Measurements from ENCODE around the gene ARID4B. TPM values are rescaled to one million over a fixed set of nuclear protein-coding genes. Genes with fewer than 3 reads are reported as not detected.

ARID4B gene
- total RNA-seq, 4 donors from 2014 or later: 15.2 to 99.7 (median 30.8) TPM

DNA sequence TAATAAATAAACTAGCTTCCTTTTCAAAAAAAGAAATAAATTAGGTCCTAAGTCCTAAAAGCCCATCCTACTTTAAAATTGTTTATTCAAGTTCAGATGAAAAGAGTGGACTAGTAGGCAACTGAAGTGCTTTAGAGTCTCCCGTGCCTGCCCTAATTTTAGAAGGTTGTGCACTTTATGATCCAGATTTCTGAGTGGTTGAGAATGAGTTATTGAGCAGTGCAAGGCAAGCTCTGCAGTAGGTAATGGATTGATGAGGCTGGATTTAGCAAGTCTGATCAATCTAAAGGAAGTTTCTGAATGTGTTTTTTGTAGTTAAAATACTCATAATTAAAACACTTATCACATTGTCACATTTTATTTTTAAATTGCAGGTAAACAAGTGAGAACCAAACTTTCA, 13.4 kb upstream of the ARID4B start:
- WGBS, 2 donors: 57 to 90% methylated on average over 1 of the region's 1 CpG
- Histone ChIP-seq H3K27me3 (no peaks in the 10 kb centered on the region), H3K4me1 (peaks cover 0 to 9% (median 0%) of the 10 kb centered on the region in 3 donors), H3K4me3 (no peak overlapping the region), H3K9me3 (no peaks in the 10 kb centered on the region), H3K36me3 (peaks cover 0 to 82% (median 4%) of the 10 kb centered on the region in 3 donors), H3K27ac (no peak overlapping the region)
- DNase-seq: no peak
- TF ChIP-seq, protein P1, sequence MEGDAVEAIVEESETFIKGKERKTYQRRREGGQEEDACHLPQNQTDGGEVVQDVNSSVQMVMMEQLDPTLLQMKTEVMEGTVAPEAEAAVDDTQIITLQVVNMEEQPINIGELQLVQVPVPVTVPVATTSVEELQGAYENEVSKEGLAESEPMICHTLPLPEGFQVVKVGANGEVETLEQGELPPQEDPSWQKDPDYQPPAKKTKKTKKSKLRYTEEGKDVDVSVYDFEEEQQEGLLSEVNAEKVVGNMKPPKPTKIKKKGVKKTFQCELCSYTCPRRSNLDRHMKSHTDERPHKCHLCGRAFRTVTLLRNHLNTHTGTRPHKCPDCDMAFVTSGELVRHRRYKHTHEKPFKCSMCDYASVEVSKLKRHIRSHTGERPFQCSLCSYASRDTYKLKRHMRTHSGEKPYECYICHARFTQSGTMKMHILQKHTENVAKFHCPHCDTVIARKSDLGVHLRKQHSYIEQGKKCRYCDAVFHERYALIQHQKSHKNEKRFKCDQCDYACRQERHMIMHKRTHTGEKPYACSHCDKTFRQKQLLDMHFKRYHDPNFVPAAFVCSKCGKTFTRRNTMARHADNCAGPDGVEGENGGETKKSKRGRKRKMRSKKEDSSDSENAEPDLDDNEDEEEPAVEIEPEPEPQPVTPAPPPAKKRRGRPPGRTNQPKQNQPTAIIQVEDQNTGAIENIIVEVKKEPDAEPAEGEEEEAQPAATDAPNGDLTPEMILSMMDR (IDR thresholded peaks at IDR 0.05): no peak
- TF ChIP-seq POLR2A (IDR thresholded peaks at IDR 0.05): no peak
- intact Hi-C loops (cut with DNase I): no loop called here

DNA sequence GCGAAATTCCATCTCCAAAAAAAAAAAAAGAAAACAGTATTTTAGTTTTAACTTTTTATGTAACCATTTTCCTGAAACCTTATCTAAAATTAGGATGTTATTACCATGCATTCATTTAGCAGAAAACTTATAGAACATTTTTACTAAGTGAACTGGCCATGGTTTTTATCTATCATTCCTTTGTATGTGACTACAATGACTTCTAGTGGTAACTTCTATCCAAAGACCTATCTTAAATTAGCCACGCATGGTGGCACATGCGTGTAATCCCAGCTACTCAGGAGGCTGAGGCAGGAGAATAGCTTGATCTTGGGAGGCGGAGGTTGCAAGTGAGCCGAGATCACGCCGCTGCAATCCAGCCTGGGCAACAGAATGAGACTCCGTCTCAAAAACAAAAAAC, 11.8 kb upstream of the ARID4B start:
- Histone ChIP-seq H3K4me1 (peaks cover 0 to 15% (median 0%) of the 10 kb centered on the region in 3 donors), H3K36me3 (peaks cover 0 to 82% (median 4%) of the 10 kb centered on the region in 3 donors), H3K27ac (no peak overlapping the region), H3K27me3 (no peaks in the 10 kb centered on the region), H3K4me3 (no peak overlapping the region), H3K9me3 (no peaks in the 10 kb centered on the region)
- no peak for DNase-seq
- no peak for TF ChIP-seq POLR2A (IDR thresholded peaks at IDR 0.05)
- TF ChIP-seq, protein P1 (IDR thresholded peaks at IDR 0.05): no peak
- intact Hi-C loops (cut with DNase I): no loop called here
- WGBS, 2 donors: 76 to 93% methylated on average over 7 to 8 of the region's 8 CpGs

DNA sequence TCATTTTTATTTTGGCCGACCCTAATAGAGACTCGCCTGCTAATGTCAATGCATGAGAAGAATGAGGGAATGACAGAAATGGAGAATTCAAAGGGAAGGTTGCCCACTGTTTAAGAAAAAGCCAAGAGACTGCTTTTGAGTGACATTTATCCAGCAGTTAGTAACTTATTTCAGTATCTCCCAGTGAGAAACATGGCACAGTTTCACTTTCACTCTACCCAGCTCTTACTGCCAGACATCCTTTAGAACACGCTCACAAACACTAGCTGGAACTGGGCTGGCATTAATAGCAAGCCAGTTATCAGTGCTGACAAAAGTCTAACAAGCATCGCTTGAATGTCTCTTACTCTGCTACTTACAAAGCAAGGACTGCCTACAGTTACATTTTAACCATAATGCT, 8.9 kb upstream of the ARID4B start:
- 69 to 90% methylated on average over 4 of the region's 4 CpGs for WGBS, 2 donors
- H3K36me3 ChIP-seq: peaks cover 0 to 61% (median 0%) of the 10 kb centered on the region in 3 donors
- H3K4me3 ChIP-seq: no peak overlapping the region
- no peak for TF ChIP-seq POLR2A (IDR thresholded peaks at IDR 0.05)
- TF ChIP-seq, protein P1 (IDR thresholded peaks at IDR 0.05): no peak
- no peak for DNase-seq
- intact Hi-C loops (cut with DNase I): no loop called here
- H3K4me1 ChIP-seq: peaks cover 3 to 30% (median 4%) of the 10 kb centered on the region in 3 donors
- H3K27ac ChIP-seq: no peak overlapping the region
- H3K27me3 ChIP-seq: no peaks in the 10 kb centered on the region
- H3K9me3 ChIP-seq: no peaks in the 10 kb centered on the region

DNA sequence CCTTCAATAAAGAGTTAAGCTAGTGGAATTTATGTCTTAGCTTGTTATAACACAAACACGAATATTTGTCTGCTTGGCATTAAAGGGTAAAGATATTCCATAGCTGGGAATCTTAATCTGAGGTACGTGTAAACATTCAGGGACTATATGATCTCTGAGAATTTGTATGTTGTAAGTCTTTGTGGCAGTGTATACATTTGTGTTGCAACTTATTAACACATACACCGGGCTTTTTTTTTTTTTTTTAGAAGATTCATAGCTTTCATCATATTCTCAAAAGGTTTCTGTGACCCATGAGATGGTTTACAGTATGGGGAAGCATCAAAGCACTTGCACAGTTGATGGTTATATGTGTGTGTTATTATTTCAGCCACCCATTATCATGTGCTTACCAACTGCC, 3.4 kb upstream of the ARID4B start:
- intact Hi-C loops (cut with DNase I): no loop called here
- DNase-seq: no peak
- Histone ChIP-seq H3K4me3 (no peak overlapping the region), H3K4me1 (peaks cover 22 to 51% (median 26%) of the 10 kb centered on the region in 3 donors), H3K27ac (no peak overlapping the region), H3K36me3 (peaks cover 0 to 14% (median 0%) of the 10 kb centered on the region in 3 donors), H3K9me3 (no peaks in the 10 kb centered on the region), H3K27me3 (no peaks in the 10 kb centered on the region)
- TF ChIP-seq, protein P1 (IDR thresholded peaks at IDR 0.05): no peak
- no peak for TF ChIP-seq POLR2A (IDR thresholded peaks at IDR 0.05)
- WGBS, 2 donors: 30 to 33% methylated on average over 3 of the region's 3 CpGs

DNA sequence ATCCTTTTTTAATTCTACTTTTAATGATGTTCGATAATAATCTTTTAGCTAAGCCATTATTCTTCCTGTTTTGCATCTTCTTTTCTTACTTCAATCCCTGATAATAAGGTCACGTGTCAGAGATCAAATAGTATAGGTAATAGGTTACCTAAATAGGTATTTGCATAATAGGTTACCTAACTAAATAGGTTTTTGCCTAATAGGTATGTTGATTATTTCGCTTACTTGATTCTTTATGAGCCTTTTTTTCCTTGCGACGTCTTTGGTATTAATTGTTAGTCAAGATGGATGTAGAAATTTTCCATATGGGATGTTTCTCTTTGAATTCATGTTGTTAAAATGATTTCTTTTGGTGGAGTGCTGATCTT, 2.9 kb upstream of the ARID4B start:
- DNase-seq: no peak
- peaks cover 27 to 51% (median 31%) of the 10 kb centered on the region in 3 donors for H3K4me1 ChIP-seq
- no peaks in the 10 kb centered on the region for H3K9me3 ChIP-seq
- TF ChIP-seq, protein P1 (IDR thresholded peaks at IDR 0.05): no peak
- TF ChIP-seq POLR2A (IDR thresholded peaks at IDR 0.05): no peak
- intact Hi-C loops (cut with DNase I): no loop called here
- no peaks in the 10 kb centered on the region for H3K27me3 ChIP-seq
- no peak overlapping the region for H3K4me3 ChIP-seq
- peaks cover 0 to 9% (median 0%) of the 10 kb centered on the region in 3 donors for H3K36me3 ChIP-seq
- no peak overlapping the region for H3K27ac ChIP-seq
- 81 to 83% methylated on average over 5 of the region's 5 CpGs for WGBS, 2 donors
